ENCODE results near the gene KLHL3. TPM values are rescaled to one million over a fixed set of nuclear protein-coding genes. Genes with fewer than 3 reads are reported as not detected.
A peak's percentile ranks its signal among the peaks of the same experiment; 100 is the strongest.

KLHL3 gene
- total and polyA plus RNA-seq, 2 donors (not counting 3 experiments of a cell fraction or from before 2014, with no cell fraction given): 8.8 to 13.6 TPM

GRCh38 chr5:137619191-137619870 lies 116.6 kb downstream of the KLHL3 start:
- H3K9me3 ChIP-seq (replicated peaks; ENCODE audit: control insufficient read depth, insufficient read depth, low read length): no peaks in the 10 kb centered on the region
- no peak for FAIRE-seq
- H4K20me1 ChIP-seq (replicated peaks; ENCODE audit: control insufficient read depth, extremely low read depth, insufficient read depth, low read length): no peaks in the 10 kb centered on the region
- no peak overlapping the region for H2AFZ ChIP-seq (ENCODE audit: low read depth, low read length)
- BruUV-seq (replicated peaks): TSS peak; percentile 7
- no peaks in the 10 kb centered on the region for H3K4me1 ChIP-seq (ENCODE audit: control insufficient read depth, extremely low read depth, insufficient read depth, low read length)
- ChIA-PET POLR2A (no interaction called here), CTCF (interaction anchor here (1.2 to 5.5 kb wide), 2 partner anchors 10 to 41 kb away, joined by 3 to 30 read pairs; no protein-coding TSS in a partner anchor)
- peaks cover 0 to 22% of the 10 kb centered on the region in 2 experiments for H3K36me3 ChIP-seq (ENCODE audit: control insufficient read depth in 2 of 2, extremely low read depth in 1 of 2, insufficient read depth in 2 of 2, low read length in 2 of 2)
- no peak for TF ChIP-seq FOS (IDR thresholded peaks at IDR 0.05; ENCODE audit: borderline replicate concordance, insufficient read depth, low read length)
- TF ChIP-seq MYC (IDR thresholded peaks at IDR 0.05; ENCODE audit: low read depth, low read length): no peak
- no peak for TF ChIP-seq CTCF (IDR thresholded peaks at IDR 0.05; ENCODE audit: extremely low read depth in 1 of 2, insufficient read depth in 1 of 2, low read depth in 1 of 2, low read length in 2 of 2)
- no peak for TF ChIP-seq JUN (IDR thresholded peaks at IDR 0.05; ENCODE audit: borderline replicate concordance, insufficient read depth, insufficient read length, low read depth)
- TF ChIP-seq MAX (IDR thresholded peaks at IDR 0.05; ENCODE audit: insufficient read depth, insufficient read length): no peak
- TF ChIP-seq POLR2A (IDR thresholded peaks at IDR 0.05; ENCODE audit: low read depth, low read length): no peak
- TF ChIP-seq POLR2AphosphoS5 (IDR thresholded peaks at IDR 0.05; ENCODE audit: insufficient read depth, low read depth, low read length): no peak
- TF ChIP-seq EZH2 (IDR thresholded peaks at IDR 0.05; ENCODE audit: borderline replicate concordance, low read depth, low read length, severe bottlenecking): no peak
- TF ChIP-seq GATA2 (IDR thresholded peaks at IDR 0.05; ENCODE audit: insufficient read depth, insufficient read length, low read depth, low read length): no peak
- H3K9me1 ChIP-seq (replicated peaks; ENCODE audit: control insufficient read depth, extremely low read depth, insufficient read depth, low read length): no peaks in the 10 kb centered on the region
- dilution Hi-C loops (cut with MboI; ENCODE audit: extremely low pct_ligation_motif_present, low sequenced_read_pairs): no loop called here
- H3K27me3 ChIP-seq (ENCODE audit: control insufficient read depth in 2 of 2, insufficient read depth in 2 of 2, low read length in 2 of 2): no peaks in the 10 kb centered on the region
- no peak overlapping the region for H3K27ac ChIP-seq (ENCODE audit: insufficient read depth, low read depth, low read length)
- H3K79me2 ChIP-seq (ENCODE audit: control insufficient read depth, insufficient read depth, low read length): no peaks in the 10 kb centered on the region
- no peak overlapping the region for H3K4me3 ChIP-seq (replicated peaks in 1 of 3; ENCODE audit: insufficient read depth in 1 of 3, low read depth in 1 of 3, low read length in 3 of 3)
- DNase-seq (ENCODE audit: low read depth, low spot score): no peak
- no peak overlapping the region for H3K9ac ChIP-seq (replicated peaks; ENCODE audit: extremely low read depth, insufficient read depth, low read length)
- intact Hi-C loops (cut with micrococcal nuclease): no loop called here
- H3K4me2 ChIP-seq (ENCODE audit: insufficient read depth, low read length): no peak overlapping the region

All from endothelial cell of umbilical vein (primary cell).